BE2C (cell line): ENCODE results near the gene MMRN2.

ENCODE experiments used
- DNase-seq: peaks from one replicate; pipeline ENCODE4 v3.0.0-alpha.2; 2020
- H3K27me3 ChIP-seq: fragments of 250-450 bp; sonication (Bioruptor Pico); 2 replicates; pipeline ENCODE4 v1.5.1; 2020; ENCODE audit warnings: mild to moderate bottlenecking
- H3K36me3 ChIP-seq: fragments of 250-450 bp; sonication (Bioruptor Pico); 2 replicates; pipeline ENCODE4 v1.5.1; 2020; ENCODE audit warnings: mild to moderate bottlenecking
- H3K4me1 ChIP-seq: fragments of 250-450 bp; sonication (Bioruptor Pico); 2 replicates; pipeline ENCODE4 v1.5.1; 2020
- H3K4me3 ChIP-seq: 2 replicates; pipeline ENCODE4 v1.5.1; 2011; ENCODE audit warnings: low read depth, low read length
- H3K9me3 ChIP-seq: fragments of 250-450 bp; sonication (Bioruptor Pico); 2 replicates; pipeline ENCODE4 v1.5.1; 2020
- TF ChIP-seq, protein P1 (sequence below): IDR thresholded peaks from 2 replicates; pipeline ENCODE4 v1.5.1; 2012; ENCODE audit warnings: mild to moderate bottlenecking, low read depth, low read length

MMRN2 gene

DNA sequence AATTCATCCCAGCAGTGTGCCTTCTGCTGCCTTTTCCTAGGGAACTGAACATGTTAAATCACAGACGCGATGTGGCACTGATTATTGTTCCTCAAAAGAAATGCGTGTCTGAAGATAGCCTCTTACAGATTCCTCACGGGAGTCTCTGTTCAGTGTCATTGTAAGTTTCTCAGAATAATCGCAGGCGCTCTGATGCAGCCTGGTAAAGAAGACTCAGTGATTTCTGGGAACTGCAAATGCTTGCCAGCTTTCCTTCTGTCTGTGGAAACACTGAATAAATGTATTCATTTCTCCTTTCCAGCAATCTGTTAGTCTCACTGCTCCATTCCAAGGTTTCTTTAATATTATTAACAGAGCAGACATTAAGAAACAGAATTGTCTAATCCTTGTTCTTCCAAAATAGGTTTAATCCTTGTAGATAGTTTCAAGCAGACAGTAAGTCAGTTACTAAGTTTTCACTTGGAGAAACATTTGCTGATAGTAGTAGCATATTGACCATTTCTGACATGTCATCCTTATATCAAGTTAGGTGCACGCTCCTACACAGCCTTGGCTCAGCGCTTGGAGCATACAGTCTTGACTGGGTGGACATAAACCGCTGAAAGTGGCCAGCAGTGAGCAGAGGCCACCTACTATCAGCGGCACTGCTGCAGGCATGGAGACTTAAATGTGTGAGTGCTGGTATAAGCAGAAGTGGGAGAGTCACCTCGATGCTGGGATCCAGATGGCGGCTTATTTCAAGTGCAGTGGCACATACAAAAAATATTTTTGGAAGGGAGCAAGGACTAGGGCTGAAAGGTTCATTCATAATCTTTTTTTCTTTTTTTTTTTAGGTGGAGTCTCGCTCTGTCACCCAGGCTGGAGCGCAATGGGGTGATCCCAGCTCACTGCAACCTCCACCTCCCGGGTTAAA lies 27.7 kb downstream of the MMRN2 start:
- Histone ChIP-seq H3K36me3 (peaks cover 5% of the 10 kb centered on the region; the same call in 1 of the 2 replicates), H3K9me3 (no peaks in the 10 kb centered on the region)
- TF ChIP-seq, protein P1, sequence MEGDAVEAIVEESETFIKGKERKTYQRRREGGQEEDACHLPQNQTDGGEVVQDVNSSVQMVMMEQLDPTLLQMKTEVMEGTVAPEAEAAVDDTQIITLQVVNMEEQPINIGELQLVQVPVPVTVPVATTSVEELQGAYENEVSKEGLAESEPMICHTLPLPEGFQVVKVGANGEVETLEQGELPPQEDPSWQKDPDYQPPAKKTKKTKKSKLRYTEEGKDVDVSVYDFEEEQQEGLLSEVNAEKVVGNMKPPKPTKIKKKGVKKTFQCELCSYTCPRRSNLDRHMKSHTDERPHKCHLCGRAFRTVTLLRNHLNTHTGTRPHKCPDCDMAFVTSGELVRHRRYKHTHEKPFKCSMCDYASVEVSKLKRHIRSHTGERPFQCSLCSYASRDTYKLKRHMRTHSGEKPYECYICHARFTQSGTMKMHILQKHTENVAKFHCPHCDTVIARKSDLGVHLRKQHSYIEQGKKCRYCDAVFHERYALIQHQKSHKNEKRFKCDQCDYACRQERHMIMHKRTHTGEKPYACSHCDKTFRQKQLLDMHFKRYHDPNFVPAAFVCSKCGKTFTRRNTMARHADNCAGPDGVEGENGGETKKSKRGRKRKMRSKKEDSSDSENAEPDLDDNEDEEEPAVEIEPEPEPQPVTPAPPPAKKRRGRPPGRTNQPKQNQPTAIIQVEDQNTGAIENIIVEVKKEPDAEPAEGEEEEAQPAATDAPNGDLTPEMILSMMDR, result no peak

DNA sequence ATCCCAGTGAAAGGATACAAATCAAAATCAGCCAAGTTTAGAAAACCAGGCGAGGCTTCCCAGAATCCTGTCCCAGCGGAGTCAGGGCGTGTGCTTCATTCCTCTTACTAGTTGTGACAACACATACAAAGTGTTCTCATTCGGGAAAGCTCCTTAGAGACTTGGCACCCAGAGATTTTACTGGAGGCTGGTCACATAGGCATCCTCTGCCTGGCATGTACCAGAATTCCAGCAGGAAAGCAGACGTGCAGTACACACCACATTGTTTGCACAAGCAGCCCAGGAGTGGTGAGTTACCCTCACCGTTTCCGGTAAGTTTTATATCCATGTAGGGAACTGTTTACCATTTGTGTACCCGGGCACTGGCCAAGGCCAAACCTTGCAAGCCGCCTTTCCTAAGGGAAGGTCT lies 34.9 kb downstream of the MMRN2 start:
- H3K4me3 ChIP-seq, result no peak overlapping the region
- no peaks in the 10 kb centered on the region for H3K9me3 ChIP-seq
- no peaks in the 10 kb centered on the region for H3K27me3 ChIP-seq
- peaks cover 38% of the 10 kb centered on the region for H3K36me3 ChIP-seq
- TF ChIP-seq, protein P1, result no peak
- H3K4me1 ChIP-seq, result peaks cover 6% of the 10 kb centered on the region
- no peak for DNase-seq

More for the DNA sequence above, 27.7 kb downstream of the MMRN2 start:
- Histone ChIP-seq H3K4me1 (no peaks in the 10 kb centered on the region), H3K4me3 (no peak overlapping the region), H3K27me3 (no peaks in the 10 kb centered on the region)
- DNase-seq, result no peak

DNA sequence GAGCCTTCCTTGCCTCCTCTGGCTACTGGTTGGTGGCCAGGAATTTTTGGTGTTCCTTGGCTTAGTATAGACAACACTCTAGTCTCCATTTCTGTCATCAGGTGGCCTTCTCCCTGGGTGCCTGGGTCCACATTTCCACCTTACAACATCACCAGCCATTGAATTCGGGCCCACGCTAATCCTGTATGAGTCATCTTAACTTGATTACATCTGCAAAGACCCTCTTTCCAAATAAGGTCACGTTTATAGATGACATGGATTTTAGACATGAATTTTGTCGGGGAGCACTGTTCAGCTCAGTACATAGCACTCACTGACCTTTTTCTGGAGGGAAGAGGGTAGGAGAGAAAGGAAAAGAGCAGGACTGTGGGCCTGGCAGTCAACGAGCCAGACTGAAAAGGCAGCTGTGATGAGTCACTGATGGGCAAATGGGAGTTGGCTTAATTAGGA lies 39.4 kb downstream of the MMRN2 start:
- DNase-seq, result no peak
- no peaks in the 10 kb centered on the region for H3K9me3 ChIP-seq
- H3K4me3 ChIP-seq, result no peak overlapping the region
- H3K36me3 ChIP-seq, result peaks cover 46% of the 10 kb centered on the region
- TF ChIP-seq, protein P1, result no peak
- no peaks in the 10 kb centered on the region for H3K27me3 ChIP-seq
- peaks cover 6% of the 10 kb centered on the region for H3K4me1 ChIP-seq

DNA sequence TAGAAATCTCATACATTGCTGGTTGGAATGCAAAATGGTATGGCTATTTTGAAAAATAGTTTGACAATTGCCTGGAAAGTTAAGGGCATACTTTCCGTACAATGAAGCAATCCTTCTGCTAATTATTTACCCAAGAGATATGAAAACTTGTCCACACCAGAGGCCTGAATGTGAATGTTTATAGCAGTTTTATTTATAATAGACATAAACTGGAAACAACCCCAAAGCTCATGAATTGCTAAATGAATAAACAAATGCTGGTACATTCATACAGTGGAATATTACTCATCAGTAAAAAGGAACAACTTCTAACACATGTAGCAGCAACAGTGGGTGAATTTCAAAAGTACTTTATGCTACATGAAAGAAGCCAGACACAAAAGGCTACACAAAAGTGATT lies 42.7 kb downstream of the MMRN2 start:
- DNase-seq, result no peak
- TF ChIP-seq, protein P1, result no peak
- H3K4me3 ChIP-seq, result no peak overlapping the region
- H3K4me1 ChIP-seq, result peaks cover 6% of the 10 kb centered on the region
- peaks cover 24% of the 10 kb centered on the region for H3K36me3 ChIP-seq
- H3K27me3 ChIP-seq, result no peaks in the 10 kb centered on the region
- no peaks in the 10 kb centered on the region for H3K9me3 ChIP-seq

DNA sequence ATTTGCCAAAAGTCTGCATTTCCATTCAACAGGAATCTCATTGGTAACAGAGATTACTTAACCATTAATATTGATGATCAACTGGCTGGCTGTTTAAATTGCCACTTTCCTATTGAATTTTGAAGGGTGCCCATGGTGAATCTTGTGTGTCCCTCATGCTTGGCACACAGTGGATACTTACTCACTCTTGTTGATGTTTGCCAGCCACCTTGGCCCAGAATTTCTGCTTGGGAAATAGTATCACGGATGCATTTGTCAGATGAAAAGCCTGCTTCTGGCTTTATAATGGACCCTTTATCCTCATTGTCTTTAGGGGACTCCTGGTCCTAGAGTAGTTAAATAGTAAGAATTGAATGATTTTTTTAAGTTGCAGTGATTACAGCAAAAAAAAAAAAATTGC lies 52.0 kb downstream of the MMRN2 start:
- Histone ChIP-seq H3K36me3 (peaks cover 28% of the 10 kb centered on the region), H3K27me3 (no peaks in the 10 kb centered on the region), H3K4me1 (no peaks in the 10 kb centered on the region), H3K9me3 (no peaks in the 10 kb centered on the region), H3K4me3 (no peak overlapping the region)
- TF ChIP-seq, protein P1, result no peak
- no peak for DNase-seq

DNA sequence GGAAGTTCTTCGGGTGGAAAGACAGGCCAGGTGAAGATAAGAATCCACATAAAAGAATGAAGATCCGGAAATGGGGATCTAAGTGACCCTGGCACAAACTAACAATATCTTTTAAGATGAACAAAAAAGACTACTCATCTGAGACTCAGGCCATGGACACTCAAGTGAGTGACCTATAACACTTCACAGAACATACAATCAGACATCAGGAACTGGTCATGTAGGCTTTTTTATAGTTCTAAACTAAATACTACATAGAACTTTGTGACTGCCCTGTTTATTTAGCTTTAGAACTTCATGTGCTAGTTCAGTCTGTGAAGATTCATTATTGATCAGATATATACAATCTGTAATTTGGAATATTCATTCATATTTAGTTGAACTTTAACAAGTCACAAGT lies 52.8 kb downstream of the MMRN2 start:
- TF ChIP-seq, protein P1, result no peak
- no peaks in the 10 kb centered on the region for H3K4me1 ChIP-seq
- peaks cover 28% of the 10 kb centered on the region for H3K36me3 ChIP-seq
- H3K4me3 ChIP-seq, result no peak overlapping the region
- no peak for DNase-seq
- no peaks in the 10 kb centered on the region for H3K9me3 ChIP-seq
- no peaks in the 10 kb centered on the region for H3K27me3 ChIP-seq
